ENCODE measurements around the gene SENP5. TPM values are rescaled to one million over a fixed set of nuclear protein-coding genes. Genes with fewer than 3 reads are reported as not detected.

The SENP5 gene
- total and polyA plus RNA-seq, 4 donors = 3.9 to 26.9 (median 14.3) TPM

GRCh38 chr3:196936288-196936687 lies 68.6 kb downstream of the SENP5 start:
- peaks cover 6 to 64% (median 54%) of the 10 kb centered on the region in 4 donors for H3K36me3 ChIP-seq (ENCODE audit: control insufficient read depth in 4 of 4, insufficient read depth in 3 of 4, low read depth in 1 of 4, low read length in 3 of 4)
- H3K4me1 ChIP-seq (ENCODE audit: control insufficient read depth in 4 of 4, insufficient read depth in 4 of 4, low read length in 3 of 4) = peaks cover 0 to 10% (median 9%) of the 10 kb centered on the region in 4 donors
- no peak overlapping the region for H3K4me3 ChIP-seq (ENCODE audit: low read depth in 1 of 3, low read length in 3 of 3)
- H3K27me3 ChIP-seq (ENCODE audit: control insufficient read depth in 4 of 4, insufficient read depth in 4 of 4, low read length in 3 of 4) = no peaks in the 10 kb centered on the region
- 94% methylated on average over 3 of the region's 3 CpGs for WGBS
- H3K27ac ChIP-seq (ENCODE audit: low read depth in 1 of 2, low read length in 2 of 2) = no peak overlapping the region
- DNase-seq (ENCODE audit: low spot score) = no peak
- no peaks in the 10 kb centered on the region for H3K9me3 ChIP-seq (ENCODE audit: control insufficient read depth in 4 of 4, low read length in 3 of 4)
- H3K9ac ChIP-seq (ENCODE audit: low read depth in 1 of 2, low read length in 2 of 2) = no peak overlapping the region
- no peak for TF ChIP-seq HNF4A (conservative IDR thresholded peaks at IDR 0.05)
- no peak for TF ChIP-seq YY1 (IDR thresholded peaks at IDR 0.05)
- TF ChIP-seq GABPA (IDR thresholded peaks at IDR 0.05 in 1 of 2, conservative IDR thresholded peaks at IDR 0.05 in 1 of 2) = no peak
- TF ChIP-seq EGR1 (IDR thresholded peaks at IDR 0.05; ENCODE audit: low read depth in 2 of 2) = no peak
- no peak for TF ChIP-seq CTCF (IDR thresholded peaks at IDR 0.05; ENCODE audit: low read depth, low read length, missing input control)
- TF ChIP-seq, protein P1, sequence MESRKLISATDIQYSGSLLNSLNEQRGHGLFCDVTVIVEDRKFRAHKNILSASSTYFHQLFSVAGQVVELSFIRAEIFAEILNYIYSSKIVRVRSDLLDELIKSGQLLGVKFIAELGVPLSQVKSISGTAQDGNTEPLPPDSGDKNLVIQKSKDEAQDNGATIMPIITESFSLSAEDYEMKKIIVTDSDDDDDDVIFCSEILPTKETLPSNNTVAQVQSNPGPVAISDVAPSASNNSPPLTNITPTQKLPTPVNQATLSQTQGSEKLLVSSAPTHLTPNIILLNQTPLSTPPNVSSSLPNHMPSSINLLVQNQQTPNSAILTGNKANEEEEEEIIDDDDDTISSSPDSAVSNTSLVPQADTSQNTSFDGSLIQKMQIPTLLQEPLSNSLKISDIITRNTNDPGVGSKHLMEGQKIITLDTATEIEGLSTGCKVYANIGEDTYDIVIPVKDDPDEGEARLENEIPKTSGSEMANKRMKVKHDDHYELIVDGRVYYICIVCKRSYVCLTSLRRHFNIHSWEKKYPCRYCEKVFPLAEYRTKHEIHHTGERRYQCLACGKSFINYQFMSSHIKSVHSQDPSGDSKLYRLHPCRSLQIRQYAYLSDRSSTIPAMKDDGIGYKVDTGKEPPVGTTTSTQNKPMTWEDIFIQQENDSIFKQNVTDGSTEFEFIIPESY (IDR thresholded peaks at IDR 0.05) = no peak
- TF ChIP-seq NR2F2 (IDR thresholded peaks at IDR 0.05) = no peak
- TF ChIP-seq SP1 (IDR thresholded peaks at IDR 0.05) = no peak

DNA sequence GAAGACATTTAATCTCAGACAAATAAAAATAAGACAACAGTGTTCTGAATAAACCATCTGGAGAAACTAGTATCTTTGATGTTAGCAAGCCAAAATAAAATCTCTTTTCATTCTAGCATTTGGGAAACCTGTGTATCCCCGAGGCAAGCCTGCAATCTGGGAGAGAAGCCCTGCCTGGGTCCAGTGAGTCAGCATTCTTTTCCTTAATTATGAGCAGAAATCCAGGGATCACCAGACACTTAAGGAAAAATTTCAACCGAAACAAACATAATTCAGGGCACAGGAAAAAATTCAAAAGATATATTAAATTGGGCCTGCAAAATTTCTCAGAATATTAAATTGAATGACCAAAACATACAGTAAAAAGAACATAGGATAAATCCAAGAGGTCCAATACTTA lies 70.4 kb downstream of the SENP5 start:
- Histone ChIP-seq H3K36me3 (ENCODE audit: control insufficient read depth in 4 of 4, insufficient read depth in 3 of 4, low read depth in 1 of 4, low read length in 3 of 4) (peaks cover 6 to 53% (median 49%) of the 10 kb centered on the region in 4 donors), H3K4me3 (ENCODE audit: low read depth in 1 of 3, low read length in 3 of 3) (no peak overlapping the region), H3K27me3 (ENCODE audit: control insufficient read depth in 4 of 4, insufficient read depth in 4 of 4, low read length in 3 of 4) (no peaks in the 10 kb centered on the region), H3K9me3 (ENCODE audit: control insufficient read depth in 4 of 4, low read length in 3 of 4) (no peaks in the 10 kb centered on the region), H3K9ac (ENCODE audit: low read depth in 1 of 2, low read length in 2 of 2) (no peak overlapping the region), H3K4me1 (ENCODE audit: control insufficient read depth in 4 of 4, insufficient read depth in 4 of 4, low read length in 3 of 4) (peaks cover 0 to 14% (median 12%) of the 10 kb centered on the region in 4 donors), H3K27ac (ENCODE audit: low read depth in 1 of 2, low read length in 2 of 2) (no peak overlapping the region)
- TF ChIP-seq, protein P1 (IDR thresholded peaks at IDR 0.05) = no peak
- no peak for TF ChIP-seq JUND (IDR thresholded peaks at IDR 0.05)
- TF ChIP-seq EGR1 (IDR thresholded peaks at IDR 0.05; ENCODE audit: low read depth in 2 of 2) = no peak
- TF ChIP-seq CTCF (IDR thresholded peaks at IDR 0.05; ENCODE audit: low read depth, low read length, missing input control) = no peak
- TF ChIP-seq TAF1 (conservative IDR thresholded peaks at IDR 0.05) = no peak
- TF ChIP-seq MAX (IDR thresholded peaks at IDR 0.05) = no peak
- no peak for TF ChIP-seq SP1 (IDR thresholded peaks at IDR 0.05)
- no peak for TF ChIP-seq RAD21 (IDR thresholded peaks at IDR 0.05)
- TF ChIP-seq FOXA1 (IDR thresholded peaks at IDR 0.05) = no peak
- TF ChIP-seq HNF4G (IDR thresholded peaks at IDR 0.05) = no peak
- no peak for TF ChIP-seq RXRA (IDR thresholded peaks at IDR 0.05)
- 97% methylated on average over 2 of the region's 2 CpGs for WGBS
- DNase-seq (ENCODE audit: low spot score) = no peak
